ENCODE results near the gene CYP3A7.

Gene CYP3A7

DNA sequence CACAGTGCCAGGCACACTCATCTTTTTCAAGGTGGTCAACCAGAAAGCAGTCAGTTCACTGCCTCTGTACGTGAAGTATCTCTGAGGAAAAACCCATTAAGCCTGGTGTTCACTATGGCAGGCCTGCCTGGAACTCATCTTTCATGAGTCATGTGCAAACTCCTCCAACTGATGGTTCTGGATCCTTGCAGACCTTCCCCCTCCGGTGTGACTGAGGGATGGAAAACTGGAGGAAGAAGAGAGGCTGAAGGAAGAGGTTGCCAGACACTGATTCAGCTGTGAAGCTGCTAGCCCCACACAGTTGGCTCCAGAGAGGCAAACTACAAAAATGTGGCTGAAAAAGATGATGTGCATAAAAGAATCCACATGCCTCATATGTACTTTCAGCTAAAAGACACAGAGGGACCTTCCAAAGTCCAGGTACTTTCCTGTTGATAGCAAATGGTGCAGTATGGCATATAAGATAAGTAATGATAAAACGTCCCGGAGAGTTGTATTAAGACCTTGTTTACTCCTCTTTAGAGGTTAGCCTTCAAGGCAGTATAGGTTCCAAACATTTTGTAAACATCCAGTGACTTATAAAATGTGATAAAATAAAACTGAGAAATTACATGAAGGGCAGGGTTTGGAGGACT lies 57.9 kb downstream of the CYP3A7 start:
- Histone ChIP-seq H3K27me3 (ENCODE audit: insufficient read depth, poor library complexity, severe bottlenecking) (no peaks in the 10 kb centered on the region), H3K4me3 (ENCODE audit: severe bottlenecking) (no peak overlapping the region), H3K4me1 (ENCODE audit: insufficient read depth, poor library complexity, severe bottlenecking) (peaks cover 9% of the 10 kb centered on the region), H3K9me3 (ENCODE audit: severe bottlenecking) (no peaks in the 10 kb centered on the region), H3K27ac (ENCODE audit: poor library complexity, severe bottlenecking) (no peak overlapping the region), H3K36me3 (ENCODE audit: low read depth) (no peaks in the 10 kb centered on the region)
- ATAC-seq (ENCODE audit: low read depth) (no peak), DNase-seq (ENCODE audit: low spot score) (no peak)
- TF ChIP-seq, protein P1, sequence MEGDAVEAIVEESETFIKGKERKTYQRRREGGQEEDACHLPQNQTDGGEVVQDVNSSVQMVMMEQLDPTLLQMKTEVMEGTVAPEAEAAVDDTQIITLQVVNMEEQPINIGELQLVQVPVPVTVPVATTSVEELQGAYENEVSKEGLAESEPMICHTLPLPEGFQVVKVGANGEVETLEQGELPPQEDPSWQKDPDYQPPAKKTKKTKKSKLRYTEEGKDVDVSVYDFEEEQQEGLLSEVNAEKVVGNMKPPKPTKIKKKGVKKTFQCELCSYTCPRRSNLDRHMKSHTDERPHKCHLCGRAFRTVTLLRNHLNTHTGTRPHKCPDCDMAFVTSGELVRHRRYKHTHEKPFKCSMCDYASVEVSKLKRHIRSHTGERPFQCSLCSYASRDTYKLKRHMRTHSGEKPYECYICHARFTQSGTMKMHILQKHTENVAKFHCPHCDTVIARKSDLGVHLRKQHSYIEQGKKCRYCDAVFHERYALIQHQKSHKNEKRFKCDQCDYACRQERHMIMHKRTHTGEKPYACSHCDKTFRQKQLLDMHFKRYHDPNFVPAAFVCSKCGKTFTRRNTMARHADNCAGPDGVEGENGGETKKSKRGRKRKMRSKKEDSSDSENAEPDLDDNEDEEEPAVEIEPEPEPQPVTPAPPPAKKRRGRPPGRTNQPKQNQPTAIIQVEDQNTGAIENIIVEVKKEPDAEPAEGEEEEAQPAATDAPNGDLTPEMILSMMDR (IDR thresholded peaks at IDR 0.05; ENCODE audit: poor library complexity, severe bottlenecking): no peak

DNA sequence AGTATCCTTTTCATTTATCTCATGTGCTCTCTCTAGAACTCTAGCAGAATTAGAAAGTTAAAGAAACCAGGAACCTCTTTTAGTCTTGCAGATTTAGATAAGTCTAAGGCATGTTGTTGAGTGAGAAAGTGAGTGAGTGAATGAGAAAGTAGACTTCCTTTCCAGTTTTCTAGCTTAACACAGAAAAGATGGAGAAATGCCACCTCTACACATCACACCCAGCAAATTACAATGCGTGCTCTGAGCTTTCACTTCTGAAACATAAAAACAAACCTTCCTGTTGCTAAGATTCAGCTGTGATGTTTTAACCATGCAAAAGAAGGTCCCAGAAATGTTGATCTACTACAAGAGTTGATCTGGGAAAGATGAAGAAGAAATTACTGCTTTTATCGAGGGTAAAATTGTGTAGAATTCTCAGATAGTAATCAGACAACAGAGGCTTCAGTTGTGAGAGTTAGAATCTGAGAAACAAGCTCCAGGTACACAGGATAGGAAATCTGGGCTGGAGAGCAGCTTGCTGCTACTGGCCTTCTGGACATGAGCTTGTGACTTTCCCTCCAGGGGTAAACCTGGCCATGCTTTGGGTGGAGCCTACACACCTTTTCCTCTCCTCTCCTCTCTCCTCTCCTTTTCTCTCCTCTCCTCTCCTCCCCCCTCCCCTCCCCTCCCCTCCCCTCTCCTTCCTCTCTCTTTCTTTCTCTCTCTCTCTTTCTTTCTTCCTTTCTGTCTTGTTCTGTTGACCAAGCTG lies 59.8 kb downstream of the CYP3A7 start:
- Histone ChIP-seq H3K4me3 (ENCODE audit: severe bottlenecking) (no peak overlapping the region), H3K9me3 (ENCODE audit: severe bottlenecking) (no peaks in the 10 kb centered on the region), H3K4me1 (ENCODE audit: insufficient read depth, poor library complexity, severe bottlenecking) (peaks cover 9% of the 10 kb centered on the region), H3K27me3 (ENCODE audit: insufficient read depth, poor library complexity, severe bottlenecking) (no peaks in the 10 kb centered on the region), H3K27ac (ENCODE audit: poor library complexity, severe bottlenecking) (no peak overlapping the region), H3K36me3 (ENCODE audit: low read depth) (no peaks in the 10 kb centered on the region)
- TF ChIP-seq, protein P1 (IDR thresholded peaks at IDR 0.05; ENCODE audit: poor library complexity, severe bottlenecking): no peak
- DNase-seq (ENCODE audit: low spot score) (no peak), ATAC-seq (ENCODE audit: low read depth) (no peak)

DNA sequence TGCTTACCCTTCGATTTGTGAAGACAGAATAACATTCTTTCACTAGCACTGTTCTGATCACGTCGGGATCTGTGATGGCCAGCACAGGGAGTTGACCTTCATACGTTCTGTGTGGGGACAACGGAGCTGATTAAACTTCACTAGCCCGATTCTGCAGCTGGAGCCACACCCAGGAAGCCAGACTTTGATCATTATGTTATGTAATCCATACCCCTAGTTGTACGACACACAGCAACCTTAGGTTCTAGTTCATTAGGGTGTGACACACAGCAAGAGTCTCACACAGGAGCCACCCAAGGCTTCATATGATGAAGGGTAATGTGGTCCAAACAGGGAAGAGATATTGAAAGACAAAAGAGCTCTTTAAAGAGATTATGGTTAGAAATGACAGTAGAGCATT lies 62.4 kb downstream of the CYP3A7 start:
- no peak for DNase-seq (ENCODE audit: low spot score)
- Histone ChIP-seq H3K9me3 (ENCODE audit: severe bottlenecking) (no peaks in the 10 kb centered on the region), H3K36me3 (ENCODE audit: low read depth) (no peaks in the 10 kb centered on the region), H3K4me3 (ENCODE audit: severe bottlenecking) (no peak overlapping the region), H3K27ac (ENCODE audit: poor library complexity, severe bottlenecking) (no peak overlapping the region), H3K27me3 (ENCODE audit: insufficient read depth, poor library complexity, severe bottlenecking) (no peaks in the 10 kb centered on the region), H3K4me1 (ENCODE audit: insufficient read depth, poor library complexity, severe bottlenecking) (no peaks in the 10 kb centered on the region)
- TF ChIP-seq, protein P1 (IDR thresholded peaks at IDR 0.05; ENCODE audit: poor library complexity, severe bottlenecking): no peak
- ATAC-seq (ENCODE audit: low read depth): no peak

DNA sequence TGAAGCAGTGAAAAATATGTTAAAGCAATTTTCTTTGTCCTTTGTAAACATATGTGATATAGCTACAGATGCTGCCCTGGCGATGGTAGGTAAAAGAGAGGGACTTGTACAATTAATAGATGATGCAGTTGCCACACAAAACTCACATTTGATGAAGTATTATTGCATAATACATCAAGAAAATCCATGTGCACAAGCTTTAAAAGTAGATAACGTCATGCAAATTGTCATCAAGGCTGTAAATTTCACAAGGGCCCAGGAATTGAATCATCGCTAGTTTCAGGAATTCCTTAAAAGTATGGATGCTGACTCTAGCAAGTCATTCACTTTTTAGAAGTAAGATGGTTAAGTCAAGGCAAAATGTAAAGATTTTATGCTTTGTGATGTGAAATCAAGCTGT lies 65.2 kb downstream of the CYP3A7 start:
- Histone ChIP-seq H3K36me3 (ENCODE audit: low read depth) (no peaks in the 10 kb centered on the region), H3K27ac (ENCODE audit: poor library complexity, severe bottlenecking) (no peak overlapping the region), H3K4me1 (ENCODE audit: insufficient read depth, poor library complexity, severe bottlenecking) (no peaks in the 10 kb centered on the region), H3K9me3 (ENCODE audit: severe bottlenecking) (no peaks in the 10 kb centered on the region), H3K27me3 (ENCODE audit: insufficient read depth, poor library complexity, severe bottlenecking) (no peaks in the 10 kb centered on the region), H3K4me3 (ENCODE audit: severe bottlenecking) (no peak overlapping the region)
- no peak for ATAC-seq (ENCODE audit: low read depth)
- TF ChIP-seq, protein P1 (IDR thresholded peaks at IDR 0.05; ENCODE audit: poor library complexity, severe bottlenecking): no peak
- DNase-seq (ENCODE audit: low spot score): no peak

DNA sequence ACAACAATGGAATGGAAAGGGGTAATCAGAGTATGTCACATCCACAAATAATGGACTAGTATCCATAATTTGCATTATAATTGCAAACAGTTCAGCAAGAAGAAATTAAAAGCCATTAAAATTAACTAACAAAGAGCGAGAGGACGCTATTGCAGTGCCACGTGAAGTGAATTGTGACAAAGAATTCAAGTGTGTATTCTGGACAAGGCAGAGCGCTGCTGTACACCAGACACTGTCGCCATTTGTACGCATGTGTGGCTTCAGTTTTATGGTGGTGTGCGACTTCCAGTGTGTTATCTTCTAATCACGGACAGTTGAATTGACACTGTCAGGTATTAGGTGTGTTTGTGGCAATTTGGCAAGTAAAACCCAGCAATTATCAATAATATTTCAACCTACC lies 66.5 kb downstream of the CYP3A7 start:
- DNase-seq (ENCODE audit: low spot score) (no peak), ATAC-seq (ENCODE audit: low read depth) (no peak)
- TF ChIP-seq, protein P1 (IDR thresholded peaks at IDR 0.05; ENCODE audit: poor library complexity, severe bottlenecking): no peak

More for the DNA sequence above, 66.5 kb downstream of the CYP3A7 start:
- no peaks in the 10 kb centered on the region for H3K4me1 ChIP-seq (ENCODE audit: insufficient read depth, poor library complexity, severe bottlenecking)
- no peak overlapping the region for H3K27ac ChIP-seq (ENCODE audit: poor library complexity, severe bottlenecking)
- no peak overlapping the region for H3K4me3 ChIP-seq (ENCODE audit: severe bottlenecking)
- no peaks in the 10 kb centered on the region for H3K9me3 ChIP-seq (ENCODE audit: severe bottlenecking)
- no peaks in the 10 kb centered on the region for H3K27me3 ChIP-seq (ENCODE audit: insufficient read depth, poor library complexity, severe bottlenecking)
- H3K36me3 ChIP-seq (ENCODE audit: low read depth): no peaks in the 10 kb centered on the region

Data from RWPE2 (cell line).